Skeletal muscle tissue (tissue), 4 donors: ENCODE results near the gene RASAL2. TPM values are rescaled to one million over a fixed set of nuclear protein-coding genes. Genes with fewer than 3 reads are reported as not detected.
A peak's percentile ranks its signal among the peaks of the same experiment; 100 is the strongest.

Source experiments
- H3K27ac ChIP-seq: one replicate; pipeline ENCODE4 v1.7.0; 2013; ENCODE audit warnings: mild to moderate bottlenecking, low read depth, low read length, inconsistent platforms
- H3K27me3 ChIP-seq, 3 donors: one replicate each; pipeline ENCODE4 v1.7.0; 2013; ENCODE audit warnings: low read length in 3 of 3; ENCODE audit not compliant: control insufficient read depth in 3 of 3, insufficient read depth in 3 of 3
- H3K36me3 ChIP-seq, 3 donors: one replicate each; pipeline ENCODE4 v1.7.0; 2013; ENCODE audit warnings: low read length in 3 of 3; ENCODE audit not compliant: control insufficient read depth in 3 of 3, insufficient read depth in 3 of 3
- H3K4me1 ChIP-seq, 3 donors: one replicate each; pipeline ENCODE4 v1.7.0; 2013; ENCODE audit warnings: low read length in 3 of 3, mild to moderate bottlenecking in 3 of 3; ENCODE audit not compliant: control insufficient read depth in 3 of 3, insufficient read depth in 3 of 3
- H3K4me3 ChIP-seq, 3 donors: one replicate each; pipeline ENCODE4 v1.7.0; 2013; ENCODE audit warnings: low read length in 3 of 3
- H3K9ac ChIP-seq, 3 donors: one replicate each; pipeline ENCODE4 v1.7.0; 2013; ENCODE audit warnings: low read length in 3 of 3, mild to moderate bottlenecking in 3 of 3, moderate library complexity in 2 of 3, low read depth in 1 of 3
- H3K9me3 ChIP-seq, 3 donors: one replicate each; pipeline ENCODE4 v1.7.0; 2013; ENCODE audit warnings: low read length in 3 of 3; ENCODE audit not compliant: control insufficient read depth in 3 of 3
- total RNA-seq: library from RNA; depleted of rRNA; stranded (reverse); fragments of >200 nt; gene quantifications from one replicate; pipeline ENCODE4 v1.2.3, GENCODE V29; 2014
- donor health status: Osteomylitis.

RASAL2 gene
- total RNA-seq, 1 donor from 2014 or later: 8.4 TPM

GRCh38 chr1:178477373-178477772 lies 383.5 kb downstream of the RASAL2 start:
- Histone ChIP-seq H3K36me3 (peaks cover 0 to 27% (median 7%) of the 10 kb centered on the region in 3 donors), H3K27ac (no peak overlapping the region), H3K9ac (no peak overlapping the region), H3K4me3 (no peak overlapping the region), H3K4me1 (no peaks in the 10 kb centered on the region), H3K9me3 (no peaks in the 10 kb centered on the region), H3K27me3 (no peaks in the 10 kb centered on the region)

DNA sequence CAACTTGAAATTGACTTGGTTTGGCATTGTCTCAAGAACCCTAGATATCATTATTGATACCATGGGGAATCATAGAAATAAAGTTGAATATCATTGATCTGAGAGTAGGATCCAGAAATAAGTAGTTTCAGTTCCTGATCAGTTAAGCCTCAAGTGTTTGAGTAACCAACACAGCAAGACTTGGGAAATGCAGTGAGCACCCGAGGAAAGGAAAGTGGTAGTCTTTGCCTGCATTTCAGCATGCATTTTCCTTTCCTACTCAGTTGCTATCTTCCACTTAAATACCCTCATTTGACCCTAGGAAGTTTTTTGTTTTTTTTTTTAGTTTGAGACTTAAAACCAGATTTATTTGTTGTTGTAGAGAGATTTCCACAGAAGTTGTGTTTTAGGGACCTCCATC lies 383.9 kb downstream of the RASAL2 start:
- Histone ChIP-seq H3K27ac (no peak overlapping the region), H3K4me3 (no peak overlapping the region), H3K9ac (no peak overlapping the region), H3K36me3 (peaks cover 0 to 24% (median 6%) of the 10 kb centered on the region in 3 donors), H3K9me3 (no peaks in the 10 kb centered on the region), H3K4me1 (no peaks in the 10 kb centered on the region), H3K27me3 (no peaks in the 10 kb centered on the region)

DNA sequence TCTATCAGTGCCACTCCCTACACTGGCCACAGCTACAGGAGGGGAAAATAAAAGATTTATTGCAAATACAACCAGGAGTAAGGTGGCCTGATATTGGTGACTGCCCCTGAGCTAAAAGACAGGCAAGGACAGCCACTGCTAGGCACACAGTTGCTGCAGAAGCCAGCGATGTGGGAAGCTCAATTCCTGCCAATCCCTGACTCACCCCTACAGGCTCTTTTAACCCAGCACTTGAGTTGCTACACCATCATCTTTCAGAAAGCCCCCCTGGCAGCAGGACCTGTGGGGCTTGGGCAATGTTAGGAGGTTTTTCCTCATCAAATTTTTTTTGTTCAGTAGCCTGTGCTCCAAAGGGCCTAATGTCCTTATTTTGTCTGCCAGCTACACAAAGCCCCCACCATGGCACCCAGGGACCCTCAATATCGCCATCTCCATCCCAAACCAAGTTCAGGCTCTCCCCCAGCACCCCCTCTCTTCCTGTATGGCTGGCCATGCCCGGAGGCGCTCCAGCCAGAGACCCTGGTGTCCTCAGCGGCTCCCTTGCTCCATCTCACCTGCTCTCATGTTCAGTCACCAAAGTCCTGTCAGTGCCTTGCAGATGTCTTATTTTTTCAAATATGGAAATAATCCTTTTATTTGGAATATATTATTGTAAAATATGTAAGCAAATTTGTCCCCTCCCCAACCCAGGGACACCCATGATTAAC lies 389.5 kb downstream of the RASAL2 start:
- H3K4me1 ChIP-seq: peaks cover 0 to 12% (median 5%) of the 10 kb centered on the region in 3 donors
- H3K9ac ChIP-seq: no peak overlapping the region
- H3K36me3 ChIP-seq: peaks cover 0 to 2% (median 0%) of the 10 kb centered on the region in 3 donors
- peaks cover 4 to 15% (median 10%) of the 10 kb centered on the region in 3 donors for H3K27me3 ChIP-seq
- H3K9me3 ChIP-seq: no peaks in the 10 kb centered on the region
- H3K4me3 ChIP-seq: no peak overlapping the region
- H3K27ac ChIP-seq: no peak overlapping the region

- Histone ChIP-seq H3K27ac (no peak overlapping the region), H3K4me1 (peaks cover 0 to 12% (median 5%) of the 10 kb centered on the region in 3 donors), H3K27me3 (peaks cover 4 to 16% (median 10%) of the 10 kb centered on the region in 3 donors), H3K4me3 (no peak overlapping the region), H3K9me3 (no peaks in the 10 kb centered on the region), H3K36me3 (peaks cover 0 to 2% (median 0%) of the 10 kb centered on the region in 3 donors), H3K9ac (no peak overlapping the region)
Observed at GRCh38 chr1:178484698-178485225, 390.9 kb downstream of the RASAL2 start.

GRCh38 chr1:178485541-178485981 lies 391.7 kb downstream of the RASAL2 start:
- no peaks in the 10 kb centered on the region for H3K36me3 ChIP-seq
- peaks cover 4 to 16% (median 10%) of the 10 kb centered on the region in 3 donors for H3K27me3 ChIP-seq

GRCh38 chr1:178486100-178487069 lies 392.5 kb downstream of the RASAL2 start:
- Histone ChIP-seq H3K4me1 (peaks cover 0 to 12% (median 5%) of the 10 kb centered on the region in 3 donors), H3K4me3 (peak overlapping the region in 2 of 3 donors; percentile 41 to 43), H3K9me3 (no peaks in the 10 kb centered on the region), H3K27ac (no peak overlapping the region), H3K9ac (peak overlapping the region in 2 of 3 donors; percentile 40 to 65), H3K27me3 (peaks cover 4 to 16% (median 10%) of the 10 kb centered on the region in 3 donors), H3K36me3 (no peaks in the 10 kb centered on the region)

More at GRCh38 chr1:178485541-178485981, 391.7 kb downstream of the RASAL2 start:
- Histone ChIP-seq H3K9me3 (no peaks in the 10 kb centered on the region), H3K27ac (no peak overlapping the region), H3K4me3 (no peak overlapping the region), H3K9ac (no peak overlapping the region), H3K4me1 (peaks cover 0 to 12% (median 5%) of the 10 kb centered on the region in 3 donors)

DNA sequence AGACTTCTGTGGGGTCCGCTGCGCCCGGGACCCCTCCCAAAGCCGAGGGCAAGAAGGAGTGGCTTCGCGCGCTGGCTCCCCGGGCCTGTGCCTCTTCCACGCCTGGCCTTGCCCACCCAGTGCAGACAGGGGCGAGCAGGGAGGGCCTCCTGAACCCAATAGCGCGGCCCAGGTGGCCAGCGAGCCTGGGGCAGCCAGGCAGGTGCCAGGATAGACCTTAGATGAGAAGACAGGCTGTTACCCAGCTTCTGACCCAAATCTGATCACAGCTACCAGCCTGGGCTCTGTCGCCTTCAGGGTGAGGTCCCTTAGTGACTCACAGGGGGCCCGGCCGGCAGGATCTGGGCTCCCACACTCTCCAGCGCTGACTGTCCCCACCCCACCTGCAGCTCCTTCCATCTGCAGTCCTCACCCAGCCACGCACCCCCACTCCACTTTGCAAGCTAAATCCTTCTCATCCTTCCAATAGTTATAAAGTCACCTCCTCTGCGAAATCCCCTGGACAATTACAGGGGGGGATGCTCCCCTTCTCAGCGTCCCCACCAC lies 393.2 kb downstream of the RASAL2 start:
- Histone ChIP-seq H3K4me3 (peak overlapping the region in 2 of 3 donors; percentile 41 to 43), H3K4me1 (peaks cover 0 to 12% (median 5%) of the 10 kb centered on the region in 3 donors), H3K27me3 (peaks cover 4 to 16% (median 10%) of the 10 kb centered on the region in 3 donors), H3K9me3 (no peaks in the 10 kb centered on the region), H3K9ac (peak overlapping the region in 1 of 3 donors; percentile 40), H3K27ac (no peak overlapping the region), H3K36me3 (no peaks in the 10 kb centered on the region)

DNA sequence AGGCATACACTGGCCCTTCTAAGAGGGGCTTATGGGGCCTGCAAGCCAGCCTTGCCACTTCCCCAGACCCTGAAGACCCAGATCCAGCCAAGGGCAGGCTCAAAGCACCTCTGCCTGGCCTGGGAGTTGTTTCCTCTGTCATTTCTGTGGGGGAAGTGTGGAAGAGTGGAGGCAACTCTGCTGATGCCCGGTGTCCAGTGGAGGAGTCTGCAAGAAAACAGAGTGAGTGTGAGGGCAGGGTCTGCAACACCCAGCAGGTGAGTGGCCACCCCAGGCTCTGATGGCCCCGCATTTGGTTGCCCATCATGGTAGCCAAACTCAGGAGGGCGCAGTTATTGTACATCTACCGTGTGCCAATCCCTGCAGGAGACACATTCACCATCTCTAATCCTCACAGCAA lies 394.5 kb downstream of the RASAL2 start:
- H3K27ac ChIP-seq: no peak overlapping the region
- no peak overlapping the region for H3K4me3 ChIP-seq
- peaks cover 0 to 12% (median 5%) of the 10 kb centered on the region in 3 donors for H3K4me1 ChIP-seq
- H3K36me3 ChIP-seq: no peaks in the 10 kb centered on the region
- no peak overlapping the region for H3K9ac ChIP-seq
- peaks cover 4 to 16% (median 10%) of the 10 kb centered on the region in 3 donors for H3K27me3 ChIP-seq
- no peaks in the 10 kb centered on the region for H3K9me3 ChIP-seq

GRCh38 chr1:178489399-178489798 lies 395.5 kb downstream of the RASAL2 start:
- H3K4me1 ChIP-seq: peaks cover 0 to 12% (median 5%) of the 10 kb centered on the region in 3 donors
- H3K36me3 ChIP-seq: no peaks in the 10 kb centered on the region
- H3K27me3 ChIP-seq: peaks cover 4 to 16% (median 10%) of the 10 kb centered on the region in 3 donors
- no peak overlapping the region for H3K4me3 ChIP-seq
- H3K9me3 ChIP-seq: no peaks in the 10 kb centered on the region
- H3K9ac ChIP-seq: no peak overlapping the region
- H3K27ac ChIP-seq: no peak overlapping the region
